HL-60 (cell line): Measurements from ENCODE around the gene PANK4.

ENCODE experiments used
- DNase-seq, 2 experiments: peaks; one replicate each; pipeline ENCODE4 v3.0.0-alpha.2; 2010 to 2020; ENCODE audit warnings: low read depth in 1 of 2, low spot score in 1 of 2
- H3K27ac ChIP-seq: fragments of 250-450 bp; sonication (Bioruptor Pico); replicated peaks from 2 replicates; pipeline ENCODE4 v1.5.1; 2020; ENCODE audit warnings: mild to moderate bottlenecking, moderate library complexity
- H3K27me3 ChIP-seq: fragments of 250-450 bp; sonication (Bioruptor Pico); 2 replicates; pipeline ENCODE4 v1.5.1; 2021; ENCODE audit warnings: mild to moderate bottlenecking, moderate library complexity; ENCODE audit not compliant: insufficient read depth, poor library complexity, severe bottlenecking
- H3K4me3 ChIP-seq: replicated peaks from 2 replicates; pipeline ENCODE4 v1.5.1; 2011; ENCODE audit warnings: mild to moderate bottlenecking, control low read depth, low read length; ENCODE audit not compliant: insufficient read depth
- GABPA ChIP-seq: IDR thresholded peaks from 2 replicates; pipeline ENCODE4 v1.6.1; 2012; ENCODE audit warnings: low read depth
- POLR2AphosphoS5 ChIP-seq: IDR thresholded peaks from 2 replicates; pipeline ENCODE4 v1.6.1; 2012; ENCODE audit warnings: low read depth
- REST ChIP-seq: IDR thresholded peaks from 2 replicates; pipeline ENCODE4 v1.6.1; 2012; ENCODE audit warnings: low read depth; ENCODE audit not compliant: insufficient replicate concordance
- SPI1 ChIP-seq: IDR thresholded peaks from 2 replicates; pipeline ENCODE4 v1.6.1; 2012; ENCODE audit warnings: low read depth, mild to moderate bottlenecking, borderline replicate concordance
- TF ChIP-seq, protein P1 (sequence below): IDR thresholded peaks from one replicate; pipeline ENCODE4 v1.5.1; 2011; ENCODE audit warnings: low read length, control low read depth, inconsistent platforms; ENCODE audit not compliant: insufficient read depth

PANK4 gene

DNA sequence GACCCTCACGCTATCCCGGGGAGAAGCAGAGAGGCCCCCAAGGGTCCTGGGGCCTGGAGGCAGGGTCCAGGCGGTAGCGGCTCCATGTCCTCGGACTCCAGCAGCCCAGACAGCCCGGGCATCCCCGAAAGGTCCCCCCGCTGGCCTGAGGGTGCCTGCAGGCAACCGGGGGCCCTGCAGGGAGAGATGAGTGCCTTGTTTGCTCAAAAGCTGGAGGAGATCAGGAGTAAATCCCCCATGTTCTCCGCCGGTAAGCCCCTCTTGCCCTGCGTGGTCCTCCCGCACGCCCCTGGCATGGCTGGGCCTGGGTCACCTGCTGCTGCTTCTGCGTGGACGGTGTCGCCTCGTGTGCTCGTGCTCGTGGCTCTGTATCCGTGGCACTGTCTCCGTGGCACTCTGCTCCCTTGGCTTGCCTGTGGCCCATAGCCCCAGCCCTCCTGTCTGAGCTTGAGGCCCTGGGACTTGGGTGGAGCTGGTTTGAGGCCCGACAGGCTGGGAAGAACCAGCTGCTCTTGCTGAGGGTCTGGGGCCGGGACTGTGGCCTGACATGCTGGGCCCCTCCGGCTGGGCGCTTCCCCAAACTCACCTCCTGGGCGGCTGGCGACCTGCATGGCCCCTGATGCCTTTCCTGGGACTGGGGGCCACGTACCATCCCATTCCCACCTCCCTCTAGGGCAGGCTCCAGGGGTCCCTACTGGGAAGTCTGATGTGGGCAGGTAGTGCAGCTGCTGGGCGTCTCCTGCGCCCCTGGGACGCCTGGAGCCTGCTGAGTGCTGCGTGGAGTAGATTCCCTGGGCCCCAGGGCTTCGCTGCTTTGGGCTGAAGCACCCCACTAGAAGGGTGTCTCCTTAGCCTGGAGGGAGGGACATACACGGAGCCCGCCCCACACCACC is 23.5 kb downstream of the PANK4 start:
- Histone ChIP-seq H3K27me3 (peaks cover 10% of the 10 kb centered on the region), H3K27ac (no peak overlapping the region), H3K4me3 (no peak overlapping the region)
- TF ChIP-seq, protein P1, sequence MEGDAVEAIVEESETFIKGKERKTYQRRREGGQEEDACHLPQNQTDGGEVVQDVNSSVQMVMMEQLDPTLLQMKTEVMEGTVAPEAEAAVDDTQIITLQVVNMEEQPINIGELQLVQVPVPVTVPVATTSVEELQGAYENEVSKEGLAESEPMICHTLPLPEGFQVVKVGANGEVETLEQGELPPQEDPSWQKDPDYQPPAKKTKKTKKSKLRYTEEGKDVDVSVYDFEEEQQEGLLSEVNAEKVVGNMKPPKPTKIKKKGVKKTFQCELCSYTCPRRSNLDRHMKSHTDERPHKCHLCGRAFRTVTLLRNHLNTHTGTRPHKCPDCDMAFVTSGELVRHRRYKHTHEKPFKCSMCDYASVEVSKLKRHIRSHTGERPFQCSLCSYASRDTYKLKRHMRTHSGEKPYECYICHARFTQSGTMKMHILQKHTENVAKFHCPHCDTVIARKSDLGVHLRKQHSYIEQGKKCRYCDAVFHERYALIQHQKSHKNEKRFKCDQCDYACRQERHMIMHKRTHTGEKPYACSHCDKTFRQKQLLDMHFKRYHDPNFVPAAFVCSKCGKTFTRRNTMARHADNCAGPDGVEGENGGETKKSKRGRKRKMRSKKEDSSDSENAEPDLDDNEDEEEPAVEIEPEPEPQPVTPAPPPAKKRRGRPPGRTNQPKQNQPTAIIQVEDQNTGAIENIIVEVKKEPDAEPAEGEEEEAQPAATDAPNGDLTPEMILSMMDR = no peak
- no peak for TF ChIP-seq POLR2AphosphoS5
- no peak for DNase-seq

DNA sequence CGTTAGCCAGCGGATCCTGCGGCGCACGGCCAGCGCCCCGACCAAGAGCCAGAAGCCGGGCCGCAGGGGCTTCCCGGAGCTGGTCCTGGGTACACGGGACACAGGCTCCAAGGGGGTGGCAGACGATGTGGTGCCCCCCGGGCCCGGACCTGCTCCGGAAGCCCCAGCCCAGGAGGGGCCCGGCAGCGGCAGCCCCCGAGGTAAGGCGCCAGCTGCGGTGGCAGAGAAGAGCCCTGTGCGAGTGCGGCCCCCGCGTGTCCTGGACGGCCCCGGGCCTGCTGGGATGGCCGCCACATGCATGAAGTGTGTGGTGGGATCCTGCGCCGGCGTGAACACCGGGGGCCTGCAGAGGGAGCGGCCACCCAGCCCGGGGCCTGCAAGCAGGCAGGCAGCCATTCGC is 24.2 kb downstream of the PANK4 start:
- TF ChIP-seq REST (no peak), GABPA (no peak), SPI1 (no peak), POLR2AphosphoS5 (no peak)
- TF ChIP-seq, protein P1 = no peak
- H3K27me3 ChIP-seq = peaks cover 10% of the 10 kb centered on the region
- no peak overlapping the region for H3K4me3 ChIP-seq
- no peak overlapping the region for H3K27ac ChIP-seq
- no peak for DNase-seq

DNA sequence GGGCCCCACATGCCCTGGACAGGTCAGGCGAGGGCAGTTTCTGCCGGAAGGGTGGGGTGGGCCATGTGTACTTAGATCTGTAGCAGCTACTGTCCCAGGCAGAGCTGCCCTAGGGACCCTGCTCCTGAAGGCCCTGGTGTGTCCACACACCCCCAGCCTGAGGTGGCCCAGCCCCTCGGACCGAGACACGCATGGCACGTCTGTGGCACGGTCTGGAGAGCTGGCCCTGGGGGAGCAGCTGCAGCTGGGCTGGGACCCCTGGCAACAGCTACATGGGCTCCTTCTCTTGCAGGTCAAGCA is 24.6 kb downstream of the PANK4 start:
- DNase-seq = no peak
- Histone ChIP-seq H3K27me3 (peaks cover 10% of the 10 kb centered on the region), H3K4me3 (no peak overlapping the region), H3K27ac (no peak overlapping the region)
- TF ChIP-seq POLR2AphosphoS5 = no peak

DNA sequence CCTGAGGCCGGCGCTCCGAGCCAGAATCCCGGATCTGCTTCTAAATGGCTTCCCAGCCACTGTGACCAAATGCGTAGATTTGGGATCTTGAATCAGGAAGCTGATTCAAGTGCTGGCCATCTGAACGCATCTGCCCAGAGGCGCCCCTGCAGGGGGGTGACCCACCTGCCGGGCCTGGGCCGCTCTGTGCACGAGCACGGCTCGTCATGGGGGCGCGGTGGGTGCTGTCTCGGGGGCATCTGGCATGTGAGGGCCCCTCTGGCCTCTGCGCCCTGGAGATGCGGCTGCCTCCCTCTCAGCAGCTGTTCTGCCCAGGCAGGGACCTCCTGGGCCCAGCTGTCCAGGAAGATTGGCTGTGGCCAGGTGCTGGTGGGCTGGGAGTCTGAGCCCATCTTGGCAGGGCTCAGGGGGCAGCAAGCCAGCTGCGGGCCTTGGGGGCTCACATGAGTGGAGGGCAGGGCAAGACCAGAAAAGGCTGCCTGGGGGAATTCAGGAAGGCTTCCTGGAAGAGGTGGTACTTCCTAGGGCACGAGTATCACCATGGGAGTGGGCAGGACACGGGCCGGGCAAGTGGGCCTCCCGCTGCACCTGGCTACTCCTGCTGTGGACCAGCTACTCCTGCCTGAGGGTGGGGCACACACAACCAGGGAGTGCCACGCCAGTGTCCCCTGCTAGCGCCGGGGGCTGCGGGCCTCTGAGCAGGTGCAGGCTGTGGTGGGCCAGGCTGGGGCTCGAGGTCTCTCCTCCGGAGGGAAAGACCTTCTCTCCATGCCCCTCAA is 25.2 kb downstream of the PANK4 start:
- H3K27me3 ChIP-seq = peaks cover 10% of the 10 kb centered on the region
- no peak overlapping the region for H3K4me3 ChIP-seq
- H3K27ac ChIP-seq = no peak overlapping the region
- no peak for DNase-seq
- no peak for TF ChIP-seq SPI1
- TF ChIP-seq GABPA = no peak
- TF ChIP-seq, protein P1 = no peak
- no peak for TF ChIP-seq REST
- TF ChIP-seq POLR2AphosphoS5 = no peak
